IMR-90 (cell line): Measurements from ENCODE around the gene DET1. TPM values are rescaled to one million over a fixed set of nuclear protein-coding genes. Genes with fewer than 3 reads are reported as not detected.

ENCODE experiments used
- ATAC-seq: fragments of 200-7000 bp; cut with Tn5 transposase; 2 replicates; pipeline ENCODE4 v1.9.1; 2020; ENCODE audit warnings: low read depth, mild to moderate bottlenecking, moderate library complexity
- BruUV-seq: library from RNA; stranded (reverse); fragments of 400-500 nt; replicated peaks from 2 replicates; lab custom pipeline; 2021; lab: Mats Ljungman, UMichigan
- CTCF ChIA-PET: fragments of 300-600 bp; formaldehyde crosslinking; extraction: SDS; loops from one replicate; lab custom pipeline; 2021; ENCODE audit warnings: antibody characterized with exemption; lab: Yijun Ruan, JAX
- POLR2A ChIA-PET: fragments of 300-600 bp; sonication (Branson Sonifier 250); formaldehyde crosslinking; loops from one replicate; lab custom pipeline; 2022; ENCODE audit warnings: antibody characterized with exemption; ENCODE audit not compliant: unreplicated experiment; lab: Charles Lee
- DNase-seq: peaks from one replicate; pipeline ENCODE4 v3.0.0; 2013
- H2AFZ ChIP-seq: replicated peaks from 2 replicates; pipeline ENCODE3; 2013; ENCODE audit warnings: low read length, mild to moderate bottlenecking; ENCODE audit not compliant: poor library complexity
- H2AK5ac ChIP-seq: 2 replicates; pipeline ENCODE4 v1.6.1; 2013; ENCODE audit warnings: low read depth, low read length, inconsistent platforms
- H2AK9ac ChIP-seq: replicated peaks from 2 replicates; pipeline ENCODE3; 2013; ENCODE audit warnings: mild to moderate bottlenecking, low read depth, low read length, moderate library complexity; ENCODE audit not compliant: poor library complexity
- H2BK120ac ChIP-seq: 2 replicates; pipeline ENCODE4 v1.6.1; 2013; ENCODE audit warnings: low read depth, low read length, inconsistent platforms
- H2BK15ac ChIP-seq: 3 replicates; pipeline ENCODE4 v1.6.1; 2013; ENCODE audit warnings: low read depth, low read length, inconsistent platforms
- H2BK20ac ChIP-seq: 2 replicates; pipeline ENCODE4 v1.6.1; 2013; ENCODE audit warnings: low read depth, mild to moderate bottlenecking, inconsistent platforms, low read length, moderate library complexity
- H2BK5ac ChIP-seq: 2 replicates; pipeline ENCODE4 v1.6.1; 2013; ENCODE audit warnings: mild to moderate bottlenecking, low read depth, low read length, inconsistent platforms; ENCODE audit not compliant: poor library complexity, severe bottlenecking
- H3K14ac ChIP-seq: replicated peaks from 2 replicates; pipeline ENCODE4 v1.6.1; 2013; ENCODE audit warnings: low read depth, low read length, inconsistent platforms
- H3K18ac ChIP-seq: 2 replicates; pipeline ENCODE4 v1.6.1; 2013; ENCODE audit warnings: low read depth, low read length, control low read depth
- H3K23ac ChIP-seq: 2 replicates; pipeline ENCODE4 v1.6.1; 2013; ENCODE audit warnings: low read depth, low read length, inconsistent platforms
- H3K27ac ChIP-seq: 2 replicates; pipeline ENCODE4 v1.5.1; 2013; ENCODE audit warnings: mild to moderate bottlenecking, control low read depth, low read length; ENCODE audit not compliant: insufficient read depth
- H3K27me3 ChIP-seq: 2 replicates; pipeline ENCODE4 v1.6.1; 2013; ENCODE audit warnings: low read length; ENCODE audit not compliant: control insufficient read depth, insufficient read depth
- H3K36me3 ChIP-seq: 2 replicates; pipeline ENCODE4 v1.6.1; 2013; ENCODE audit warnings: low read length, mixed read lengths; ENCODE audit not compliant: control insufficient read depth, insufficient read depth
- H3K4ac ChIP-seq: 2 replicates; pipeline ENCODE4 v1.6.1; 2013; ENCODE audit warnings: low read depth, low read length, inconsistent platforms
- H3K4me1 ChIP-seq: 2 replicates; pipeline ENCODE4 v1.6.1; 2013; ENCODE audit warnings: low read length, mixed read lengths; ENCODE audit not compliant: control insufficient read depth, insufficient read depth
- H3K4me2 ChIP-seq: 2 replicates; pipeline ENCODE4 v1.6.1; 2013; ENCODE audit warnings: low read depth, mild to moderate bottlenecking, control low read depth, low read length, moderate library complexity
- H3K4me3 ChIP-seq: 2 replicates; pipeline ENCODE4 v1.5.1; 2013; ENCODE audit warnings: low read depth, mild to moderate bottlenecking, control low read depth, low read length, moderate library complexity; ENCODE audit not compliant: insufficient read depth
- H3K56ac ChIP-seq: 2 replicates; pipeline ENCODE4 v1.6.1; 2013; ENCODE audit warnings: low read length, inconsistent platforms; ENCODE audit not compliant: insufficient read depth; ENCODE audit errors: extremely low read depth
- H3K79me1 ChIP-seq, 2 experiments: 2 replicates each; pipeline ENCODE4 v1.6.1; 2013; ENCODE audit warnings: low read length in 2 of 2, inconsistent platforms in 1 of 2, low read depth in 1 of 2
- H3K9ac ChIP-seq: 2 replicates; pipeline ENCODE4 v1.6.1; 2013; ENCODE audit warnings: low read depth, low read length, control low read depth
- H3K9me1 ChIP-seq: 2 replicates; pipeline ENCODE4 v1.6.1; 2013; ENCODE audit warnings: low read length, inconsistent platforms; ENCODE audit not compliant: insufficient read depth
- H3K9me3 ChIP-seq: 2 replicates; pipeline ENCODE4 v1.6.1; 2013; ENCODE audit warnings: low read length; ENCODE audit not compliant: control insufficient read depth, insufficient read depth
- H4K20me1 ChIP-seq: 2 replicates; pipeline ENCODE4 v1.6.1; 2013; ENCODE audit warnings: low read length, inconsistent platforms; ENCODE audit not compliant: insufficient read depth
- H4K5ac ChIP-seq: 2 replicates; pipeline ENCODE4 v1.6.1; 2013; ENCODE audit warnings: mild to moderate bottlenecking, low read depth, low read length, control low read depth
- H4K8ac ChIP-seq, 2 experiments: 2 replicates each; pipeline ENCODE4 v1.6.1; 2013; ENCODE audit warnings: low read depth in 2 of 2, low read length in 2 of 2, control low read depth in 1 of 2, inconsistent platforms in 1 of 2
- H4K91ac ChIP-seq: 2 replicates; pipeline ENCODE4 v1.6.1; 2013; ENCODE audit warnings: low read depth, low read length, inconsistent platforms; ENCODE audit not compliant: insufficient read depth
- BHLHE40 ChIP-seq: fragments of 150-350 bp; IDR thresholded peaks from 2 replicates; pipeline ENCODE4 v1.6.1; 2016; ENCODE audit warnings: mild to moderate bottlenecking, low read depth, low read length
- CEBPB ChIP-seq: IDR thresholded peaks from 2 replicates; pipeline ENCODE4 v1.6.1; 2012; ENCODE audit warnings: low read depth, low read length, improper control_type of control experiment
- CHD1 ChIP-seq: IDR thresholded peaks from 2 replicates; pipeline ENCODE4 v1.6.1; 2012; ENCODE audit warnings: low read depth, low read length, improper control_type of control experiment
- FOS ChIP-seq: fragments of 150-350 bp; IDR thresholded peaks from 2 replicates; pipeline ENCODE4 v1.6.1; 2016; ENCODE audit warnings: low read depth, low read length
- MAFK ChIP-seq: IDR thresholded peaks from 2 replicates; pipeline ENCODE4 v1.6.1; 2012; ENCODE audit warnings: low read depth, low read length, improper control_type of control experiment
- MAZ ChIP-seq: IDR thresholded peaks from 2 replicates; pipeline ENCODE4 v1.6.1; 2012; ENCODE audit warnings: low read depth, mild to moderate bottlenecking, low read length, improper control_type of control experiment, moderate library complexity, borderline replicate concordance
- MXI1 ChIP-seq: IDR thresholded peaks from 2 replicates; pipeline ENCODE4 v1.6.1; 2012; ENCODE audit warnings: low read depth, mild to moderate bottlenecking, low read length, moderate library complexity, borderline replicate concordance
- NFE2L2 ChIP-seq: fragments of 150-350 bp; IDR thresholded peaks from 2 replicates; pipeline ENCODE4 v1.6.1; 2016; ENCODE audit warnings: low read depth, mild to moderate bottlenecking, low read length
- POLR2A ChIP-seq: IDR thresholded peaks from 2 replicates; pipeline ENCODE4 v1.6.1; 2012; ENCODE audit warnings: mild to moderate bottlenecking, low read depth, low read length
- RAD21 ChIP-seq: IDR thresholded peaks from 2 replicates; pipeline ENCODE4 v1.6.1; 2012; ENCODE audit warnings: low read length, improper control_type of control experiment
- RCOR1 ChIP-seq: IDR thresholded peaks from 2 replicates; pipeline ENCODE4 v1.6.1; 2012; ENCODE audit warnings: mild to moderate bottlenecking, low read length, improper control_type of control experiment; ENCODE audit not compliant: insufficient replicate concordance
- RFX5 ChIP-seq: IDR thresholded peaks from 2 replicates; pipeline ENCODE4 v1.8.0; 2012; ENCODE audit warnings: low read depth, mild to moderate bottlenecking, low read length, moderate library complexity
- SMC3 ChIP-seq: fragments of 150-350 bp; IDR thresholded peaks from 2 replicates; pipeline ENCODE4 v1.6.1; 2016; ENCODE audit warnings: low read depth, mild to moderate bottlenecking, antibody characterized with exemption, low read length, moderate library complexity
- USF2 ChIP-seq: fragments of 150-350 bp; IDR thresholded peaks from 2 replicates; pipeline ENCODE4 v1.6.1; 2017; ENCODE audit warnings: mild to moderate bottlenecking, antibody characterized with exemption, low read length, low read depth
- WGBS, 2 experiments: methylation state at CpG; one replicate each; pipeline versions ENCODE4 v1.1.5 to v1.1.7; 2013; ENCODE audit warnings: missing lambda C conversion rate in 2 of 2; ENCODE audit not compliant: insufficient read length in 1 of 2; ENCODE audit errors: extremely low coverage in 2 of 2; 5-methylcytosine and 5-hydroxymethylcytosine counted together
- dilution Hi-C: fragments of 300-500 bp; cut with HindIII; formaldehyde crosslinking; loops from one replicate; pipeline ENCODE4 v1.14.3; 2018; ENCODE audit warnings: low sequenced_read_pairs; ENCODE audit not compliant: unreplicated experiment
- in situ Hi-C: fragments of 300-500 bp; cut with MboI; formaldehyde crosslinking; loops from 3 replicates; pipeline ENCODE4 v1.14.3; 2019; ENCODE audit warnings: low sequenced_read_pairs, inconsistent platforms, mixed read lengths
- intact Hi-C: fragments of 100-400 bp; cut with micrococcal nuclease; formaldehyde crosslinking; loops from 2 replicates; pipeline ENCODE4 v1.10.0; 2022
- polyA plus RNA-seq, 3 experiments: library from polyadenylated mRNA; depleted of rRNA; stranded (reverse); fragments of >200 nt; gene quantifications; 2 replicates each; pipeline ENCODE4 v1.2.3, GENCODE V29; 2012; ENCODE audit warnings: low replicate concordance in 1 of 3
- total RNA-seq: library from RNA; depleted of rRNA; stranded (reverse); fragments of >200 nt; gene quantifications from 2 replicates; pipeline ENCODE4 v1.2.3, GENCODE V29; 2012
- TF ChIP-seq, protein P1 (sequence below): fragments of 150-350 bp; IDR thresholded peaks from 2 replicates; pipeline ENCODE4 v1.6.1; 2016; ENCODE audit warnings: low read depth, mild to moderate bottlenecking, low read length, moderate library complexity, borderline replicate concordance
- TF ChIP-seq, protein P2 (sequence below): conservative IDR thresholded peaks from 2 replicates; pipeline ENCODE4 v1.5.1; 2012; ENCODE audit warnings: mild to moderate bottlenecking, low read depth, low read length, improper control_type of control experiment

Gene DET1
- total and polyA plus RNA-seq, 2 of the 4 experiments (the other 2 are of a cell fraction) = 5.6 to 9.1 TPM

DNA sequence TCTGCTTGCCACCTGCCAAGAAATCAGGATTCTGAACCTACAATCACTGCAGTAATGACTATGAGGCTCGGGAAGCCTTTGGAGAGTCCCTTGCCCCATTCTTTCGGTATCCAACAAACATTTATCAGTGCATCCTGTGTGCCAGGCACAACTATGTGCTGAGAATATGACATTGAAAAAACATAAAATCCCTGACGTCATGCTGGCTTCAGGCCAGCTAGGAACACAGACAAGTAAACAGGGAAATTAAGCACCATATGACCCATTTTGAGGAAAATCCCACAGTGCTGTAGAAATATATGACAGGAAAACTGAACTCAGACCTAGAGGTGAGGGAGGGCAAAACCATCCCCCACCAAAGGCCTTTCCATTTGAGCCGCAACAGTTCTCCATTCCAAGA, 34.1 kb upstream of the DET1 start:
- no TSS peak for BruUV-seq
- ChIA-PET POLR2A (no interaction called here), CTCF (no interaction called here)
- H3K36me3 ChIP-seq = no peaks in the 10 kb centered on the region
- H2AFZ ChIP-seq = no peak overlapping the region
- no peak overlapping the region for H3K14ac ChIP-seq
- no peak overlapping the region for H3K9ac ChIP-seq
- no peaks in the 10 kb centered on the region for H3K9me3 ChIP-seq
- H4K5ac ChIP-seq = no peak overlapping the region
- H3K56ac ChIP-seq = no peak overlapping the region
- H3K27me3 ChIP-seq = no peaks in the 10 kb centered on the region
- H3K4me3 ChIP-seq = no peak overlapping the region
- no peak overlapping the region for H3K23ac ChIP-seq
- H4K8ac ChIP-seq = no peak overlapping the region
- no peak for DNase-seq
- H4K91ac ChIP-seq = no peak overlapping the region
- dilution Hi-C loops (no loop called here), in situ Hi-C loops (no loop called here), intact Hi-C loops (no loop called here)
- H3K4me1 ChIP-seq = no peaks in the 10 kb centered on the region
- no peak overlapping the region for H2AK5ac ChIP-seq
- no peaks in the 10 kb centered on the region for H3K79me1 ChIP-seq
- H2BK15ac ChIP-seq = no peak overlapping the region
- TF ChIP-seq MAFK (no peak), RFX5 (no peak), SMC3 (no peak), NFE2L2 (no peak), RAD21 (no peak), MXI1 (no peak), CEBPB (no peak), USF2 (no peak), MAZ (no peak), POLR2A (no peak), BHLHE40 (no peak), FOS (no peak), CHD1 (no peak), RCOR1 (no peak)
- TF ChIP-seq, protein P1, sequence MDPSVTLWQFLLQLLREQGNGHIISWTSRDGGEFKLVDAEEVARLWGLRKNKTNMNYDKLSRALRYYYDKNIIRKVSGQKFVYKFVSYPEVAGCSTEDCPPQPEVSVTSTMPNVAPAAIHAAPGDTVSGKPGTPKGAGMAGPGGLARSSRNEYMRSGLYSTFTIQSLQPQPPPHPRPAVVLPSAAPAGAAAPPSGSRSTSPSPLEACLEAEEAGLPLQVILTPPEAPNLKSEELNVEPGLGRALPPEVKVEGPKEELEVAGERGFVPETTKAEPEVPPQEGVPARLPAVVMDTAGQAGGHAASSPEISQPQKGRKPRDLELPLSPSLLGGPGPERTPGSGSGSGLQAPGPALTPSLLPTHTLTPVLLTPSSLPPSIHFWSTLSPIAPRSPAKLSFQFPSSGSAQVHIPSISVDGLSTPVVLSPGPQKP = no peak
- TF ChIP-seq, protein P2, sequence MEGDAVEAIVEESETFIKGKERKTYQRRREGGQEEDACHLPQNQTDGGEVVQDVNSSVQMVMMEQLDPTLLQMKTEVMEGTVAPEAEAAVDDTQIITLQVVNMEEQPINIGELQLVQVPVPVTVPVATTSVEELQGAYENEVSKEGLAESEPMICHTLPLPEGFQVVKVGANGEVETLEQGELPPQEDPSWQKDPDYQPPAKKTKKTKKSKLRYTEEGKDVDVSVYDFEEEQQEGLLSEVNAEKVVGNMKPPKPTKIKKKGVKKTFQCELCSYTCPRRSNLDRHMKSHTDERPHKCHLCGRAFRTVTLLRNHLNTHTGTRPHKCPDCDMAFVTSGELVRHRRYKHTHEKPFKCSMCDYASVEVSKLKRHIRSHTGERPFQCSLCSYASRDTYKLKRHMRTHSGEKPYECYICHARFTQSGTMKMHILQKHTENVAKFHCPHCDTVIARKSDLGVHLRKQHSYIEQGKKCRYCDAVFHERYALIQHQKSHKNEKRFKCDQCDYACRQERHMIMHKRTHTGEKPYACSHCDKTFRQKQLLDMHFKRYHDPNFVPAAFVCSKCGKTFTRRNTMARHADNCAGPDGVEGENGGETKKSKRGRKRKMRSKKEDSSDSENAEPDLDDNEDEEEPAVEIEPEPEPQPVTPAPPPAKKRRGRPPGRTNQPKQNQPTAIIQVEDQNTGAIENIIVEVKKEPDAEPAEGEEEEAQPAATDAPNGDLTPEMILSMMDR = no peak
- no peak overlapping the region for H2AK9ac ChIP-seq
- no peak for ATAC-seq
- WGBS, 2 experiments = 80% methylated on average over 1 of the region's 4 CpGs; no CpG with 5 or more reads in 1 of the 2 experiments
- no peaks in the 10 kb centered on the region for H4K20me1 ChIP-seq
- H2BK120ac ChIP-seq = no peak overlapping the region
- no peak overlapping the region for H2BK5ac ChIP-seq
- H3K18ac ChIP-seq = no peak overlapping the region
- no peak overlapping the region for H2BK20ac ChIP-seq
- H3K27ac ChIP-seq = no peak overlapping the region
- no peak overlapping the region for H3K4ac ChIP-seq
- no peaks in the 10 kb centered on the region for H3K9me1 ChIP-seq
- H3K4me2 ChIP-seq = no peak overlapping the region
